GM10266 (cell line): ENCODE measurements around the gene TBL1X.

Source experiments
- DNase-seq: peaks from one replicate; pipeline ENCODE4 v3.0.0; 2012; ENCODE audit errors: extremely low spot score
- CTCF ChIP-seq: IDR thresholded peaks from 2 replicates; pipeline ENCODE4 v1.5.1; 2012; ENCODE audit warnings: mild to moderate bottlenecking, low read depth; ENCODE audit not compliant: control insufficient read depth, insufficient read depth; ENCODE audit errors: missing control alignments

Gene TBL1X

GRCh38 chrX:9562851-9563250 lies 98.0 kb downstream of the TBL1X start:
- DNase-seq = no peak
- TF ChIP-seq CTCF = no peak

GRCh38 chrX:9566150-9566621 lies 101.3 kb downstream of the TBL1X start:
- no peak for DNase-seq
- no peak for TF ChIP-seq CTCF

DNA sequence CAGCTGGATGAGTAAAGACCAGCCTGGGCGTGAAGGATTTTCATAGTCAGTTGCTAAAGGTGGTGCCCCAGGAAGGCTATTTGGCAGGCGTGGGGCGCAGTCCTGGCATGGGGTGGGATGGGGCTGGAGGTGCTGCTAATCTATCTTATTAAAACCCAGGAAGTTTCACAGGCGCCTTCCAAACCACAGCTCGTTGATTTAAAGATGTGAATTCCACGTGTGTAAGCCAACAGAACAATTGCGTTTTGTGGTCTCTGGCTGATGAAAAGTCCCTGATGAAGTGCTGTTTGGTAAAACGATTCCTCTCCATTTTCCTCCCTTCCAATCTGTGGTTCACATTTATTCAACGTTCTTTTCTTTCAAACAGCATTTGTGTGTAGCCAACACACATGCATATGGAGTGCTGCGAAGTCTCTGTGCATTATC lies 105.0 kb downstream of the TBL1X start:
- DNase-seq = no peak
- no peak for TF ChIP-seq CTCF

DNA sequence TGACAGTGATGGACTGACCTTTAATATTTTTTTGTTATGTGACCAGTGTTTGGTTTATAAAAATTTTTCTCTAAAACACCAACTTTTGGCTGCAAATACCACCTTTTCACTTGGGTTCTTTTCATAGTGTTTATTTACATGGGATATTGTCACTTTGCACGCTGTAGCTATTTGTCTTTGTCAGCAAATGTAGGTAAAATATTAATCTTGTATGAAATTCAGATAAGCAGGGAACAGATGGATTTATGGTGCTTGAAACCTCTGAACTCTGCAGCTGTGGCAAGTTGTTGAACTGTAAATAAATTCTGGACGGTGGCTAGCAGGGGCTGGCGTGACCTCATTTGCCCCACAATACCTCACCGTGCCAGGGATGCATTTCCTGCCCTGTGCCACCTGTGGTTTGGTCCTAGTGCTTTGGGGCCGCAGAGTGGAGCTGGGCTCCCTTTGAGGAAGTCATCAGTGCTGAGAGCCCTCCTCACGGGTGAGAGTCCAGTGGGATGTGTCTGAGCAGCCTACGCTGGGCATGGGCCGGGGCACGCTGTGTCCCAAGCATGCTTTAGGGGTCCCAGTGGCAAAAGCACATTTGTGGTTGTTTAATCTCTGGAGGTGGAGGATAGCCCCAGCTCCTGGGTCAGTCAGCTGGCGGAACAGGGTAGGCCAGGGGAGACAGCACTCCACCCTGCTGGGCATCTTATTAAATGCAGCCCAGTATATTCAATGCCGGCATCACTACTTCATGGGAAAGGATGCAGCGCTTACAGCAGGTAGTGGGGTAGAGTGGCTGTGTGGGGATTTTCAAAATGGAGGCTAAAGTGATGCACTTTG lies 108.6 kb downstream of the TBL1X start:
- DNase-seq = no peak
- TF ChIP-seq CTCF = no peak

GRCh38 chrX:9576059-9576458 lies 111.2 kb downstream of the TBL1X start:
- no peak for DNase-seq
- TF ChIP-seq CTCF = no peak

GRCh38 chrX:9577555-9577954 lies 112.7 kb downstream of the TBL1X start:
- TF ChIP-seq CTCF = no peak
- no peak for DNase-seq

GRCh38 chrX:9578083-9578779 lies 113.4 kb downstream of the TBL1X start:
- no peak for TF ChIP-seq CTCF
- no peak for DNase-seq
